ENCODE results near the gene DMXL1.
"Not testable (repeated sequence)": the region's sequence is repeated elsewhere in the genome, so short reads cannot be mapped to it uniquely, and the experiment has no call there.

The DMXL1 gene

DNA sequence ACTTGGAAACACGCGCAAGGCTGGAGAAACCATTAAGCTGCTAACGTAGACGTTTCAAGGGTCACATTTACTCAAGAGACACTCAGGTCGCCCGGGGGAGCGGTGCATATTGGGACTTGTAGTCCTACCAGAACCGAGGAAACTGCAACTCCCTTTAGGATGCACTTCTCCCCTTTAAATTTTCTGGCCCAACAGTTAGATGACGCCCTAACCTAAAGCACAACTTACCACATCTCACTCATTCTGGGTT, 384 bp upstream of the DMXL1 start:
- no peak for DNase-seq (ENCODE audit: extremely low read depth, low read depth)
- TF ChIP-seq, protein P1, sequence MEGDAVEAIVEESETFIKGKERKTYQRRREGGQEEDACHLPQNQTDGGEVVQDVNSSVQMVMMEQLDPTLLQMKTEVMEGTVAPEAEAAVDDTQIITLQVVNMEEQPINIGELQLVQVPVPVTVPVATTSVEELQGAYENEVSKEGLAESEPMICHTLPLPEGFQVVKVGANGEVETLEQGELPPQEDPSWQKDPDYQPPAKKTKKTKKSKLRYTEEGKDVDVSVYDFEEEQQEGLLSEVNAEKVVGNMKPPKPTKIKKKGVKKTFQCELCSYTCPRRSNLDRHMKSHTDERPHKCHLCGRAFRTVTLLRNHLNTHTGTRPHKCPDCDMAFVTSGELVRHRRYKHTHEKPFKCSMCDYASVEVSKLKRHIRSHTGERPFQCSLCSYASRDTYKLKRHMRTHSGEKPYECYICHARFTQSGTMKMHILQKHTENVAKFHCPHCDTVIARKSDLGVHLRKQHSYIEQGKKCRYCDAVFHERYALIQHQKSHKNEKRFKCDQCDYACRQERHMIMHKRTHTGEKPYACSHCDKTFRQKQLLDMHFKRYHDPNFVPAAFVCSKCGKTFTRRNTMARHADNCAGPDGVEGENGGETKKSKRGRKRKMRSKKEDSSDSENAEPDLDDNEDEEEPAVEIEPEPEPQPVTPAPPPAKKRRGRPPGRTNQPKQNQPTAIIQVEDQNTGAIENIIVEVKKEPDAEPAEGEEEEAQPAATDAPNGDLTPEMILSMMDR (IDR thresholded peaks at IDR 0.05; ENCODE audit: low read depth, low read length): no peak

DNA sequence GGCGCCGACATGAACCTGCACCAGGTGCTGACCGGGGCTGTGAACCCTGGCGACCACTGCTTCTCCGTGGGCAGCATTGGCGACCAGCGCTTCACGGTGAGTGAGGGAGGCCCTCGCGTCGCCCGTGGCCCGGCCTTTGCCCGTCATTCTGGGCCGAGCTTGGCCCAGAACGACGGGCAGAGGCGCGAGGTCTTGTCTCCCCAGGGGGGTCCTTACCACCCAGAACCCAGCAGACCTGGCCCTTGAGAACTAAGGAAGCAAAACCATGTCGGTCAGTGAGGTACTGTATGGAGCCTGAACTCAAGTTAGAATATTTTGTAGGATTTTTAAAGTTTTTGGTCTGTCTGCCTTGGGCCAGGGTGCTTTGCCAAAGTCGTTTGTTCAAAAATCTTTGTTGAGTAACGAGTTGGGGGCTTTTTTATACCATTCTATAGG, 691 bp downstream of the DMXL1 start:
- TF ChIP-seq, protein P1 (IDR thresholded peaks at IDR 0.05; ENCODE audit: low read depth, low read length): no peak
- DNase-seq (ENCODE audit: extremely low read depth, low read depth): no peak

DNA sequence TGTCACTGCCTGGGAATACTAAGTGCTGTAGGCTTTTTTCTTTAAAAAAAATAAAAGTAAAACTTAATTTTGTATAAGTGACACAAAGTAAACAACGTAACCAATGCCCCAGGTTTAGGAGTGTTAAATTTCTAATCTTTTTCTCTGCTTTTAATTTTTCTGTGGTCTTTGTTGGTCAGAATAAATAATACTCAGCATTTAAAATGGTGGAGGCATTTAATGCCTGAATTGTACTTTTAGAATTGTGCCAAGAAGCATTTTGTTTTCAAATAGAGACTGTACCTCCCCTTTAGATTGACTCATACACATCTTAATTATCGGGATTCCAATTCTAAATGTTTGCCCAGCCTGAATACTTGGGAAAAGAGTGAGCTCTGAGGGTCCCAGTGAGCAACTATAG, 1.6 kb downstream of the DMXL1 start:
- DNase-seq (ENCODE audit: extremely low read depth, low read depth): no peak
- TF ChIP-seq, protein P1 (IDR thresholded peaks at IDR 0.05; ENCODE audit: low read depth, low read length): no peak

DNA sequence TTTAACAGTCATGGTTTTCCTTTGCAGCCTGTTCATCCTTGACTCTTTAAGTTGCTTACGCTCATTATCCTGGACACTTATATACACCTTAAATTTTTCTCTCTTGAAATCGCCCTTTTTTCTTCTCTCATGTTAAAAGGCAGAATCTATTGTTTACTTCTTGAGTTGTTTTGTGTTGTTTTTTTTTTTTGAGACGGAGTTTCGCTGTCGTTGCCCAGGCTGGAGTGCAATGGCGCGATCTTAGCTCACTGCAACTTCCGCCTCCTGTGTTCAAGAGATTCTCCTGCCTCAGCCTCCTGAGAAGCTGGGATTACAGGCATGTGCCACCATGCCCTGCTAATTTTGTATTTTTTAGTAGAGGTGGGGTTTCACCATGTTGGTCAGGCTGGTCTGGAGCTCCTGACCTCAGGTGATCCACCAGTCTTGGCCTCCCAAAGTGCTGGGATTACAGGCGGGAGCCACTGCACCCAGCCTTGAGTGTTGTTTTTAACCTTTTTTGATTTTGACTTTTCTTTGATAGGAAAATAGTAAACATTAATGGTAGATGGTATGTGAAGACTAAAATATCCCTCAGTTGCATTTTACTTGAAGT, 3.0 kb downstream of the DMXL1 start:
- not testable (repeated sequence) for DNase-seq (ENCODE audit: extremely low read depth, low read depth)

DNA sequence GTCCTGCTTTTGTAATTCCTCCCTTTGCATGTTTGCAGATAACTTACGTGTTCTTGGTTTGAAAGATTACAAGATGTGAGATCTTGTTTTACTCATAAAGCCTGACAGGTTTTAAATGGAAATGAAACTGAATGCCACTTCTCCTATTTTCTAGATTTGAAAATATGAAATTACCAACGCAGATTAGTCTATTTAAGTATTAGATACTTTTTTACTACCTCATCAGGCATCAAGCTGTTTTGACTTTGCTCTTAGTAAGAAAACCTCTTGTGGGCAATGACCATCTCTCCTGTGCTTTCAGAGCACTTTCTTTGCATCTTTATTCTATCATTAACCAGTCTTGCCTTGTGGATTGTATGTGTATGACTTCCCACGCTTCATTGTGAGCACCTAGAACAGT, 3.5 kb downstream of the DMXL1 start:
- TF ChIP-seq, protein P1 (IDR thresholded peaks at IDR 0.05; ENCODE audit: low read depth, low read length): no peak
- DNase-seq (ENCODE audit: extremely low read depth, low read depth): no peak

DNA sequence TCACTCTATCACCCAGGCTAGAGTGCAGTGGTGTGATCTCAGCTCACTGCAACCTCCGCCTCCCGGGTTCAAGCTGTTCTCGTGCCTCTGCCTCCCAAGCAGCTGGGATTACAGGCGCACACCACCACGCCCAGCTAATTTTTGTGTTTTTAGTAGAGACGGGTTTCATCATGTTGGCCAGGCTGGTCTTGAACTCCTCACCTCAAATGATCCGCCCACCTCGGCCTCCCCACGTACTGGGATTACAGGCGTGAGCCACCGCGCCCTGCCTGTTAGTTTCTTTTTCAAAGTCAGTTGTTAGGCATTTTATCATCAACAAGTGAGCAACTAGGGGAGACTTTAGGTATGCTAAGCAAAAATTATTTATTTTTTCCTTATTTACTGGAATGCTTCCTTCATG, 4.4 kb downstream of the DMXL1 start:
- not testable (repeated sequence) for DNase-seq (ENCODE audit: extremely low read depth, low read depth)

DNA sequence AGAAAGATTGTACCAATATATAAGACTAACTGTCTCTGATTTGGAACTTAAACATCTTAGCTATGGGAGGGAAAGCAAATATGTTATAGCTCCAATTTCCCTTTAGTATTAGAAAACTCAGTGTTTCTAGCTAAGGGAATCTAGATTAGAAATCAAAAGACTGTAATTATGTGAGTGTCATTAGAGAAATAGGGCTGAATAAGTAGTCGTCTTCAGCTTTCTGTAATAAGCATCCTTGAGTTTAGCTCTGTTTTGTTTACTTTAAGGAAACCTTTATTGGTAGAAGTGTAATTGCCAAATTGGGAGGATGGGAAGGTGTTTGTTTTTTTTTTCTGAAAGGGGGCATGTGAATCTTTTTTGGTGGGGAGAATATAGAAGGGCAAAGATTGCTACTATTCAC, 5.2 kb downstream of the DMXL1 start:
- DNase-seq (ENCODE audit: extremely low read depth, low read depth): no peak
- TF ChIP-seq, protein P1 (IDR thresholded peaks at IDR 0.05; ENCODE audit: low read depth, low read length): no peak

DNA sequence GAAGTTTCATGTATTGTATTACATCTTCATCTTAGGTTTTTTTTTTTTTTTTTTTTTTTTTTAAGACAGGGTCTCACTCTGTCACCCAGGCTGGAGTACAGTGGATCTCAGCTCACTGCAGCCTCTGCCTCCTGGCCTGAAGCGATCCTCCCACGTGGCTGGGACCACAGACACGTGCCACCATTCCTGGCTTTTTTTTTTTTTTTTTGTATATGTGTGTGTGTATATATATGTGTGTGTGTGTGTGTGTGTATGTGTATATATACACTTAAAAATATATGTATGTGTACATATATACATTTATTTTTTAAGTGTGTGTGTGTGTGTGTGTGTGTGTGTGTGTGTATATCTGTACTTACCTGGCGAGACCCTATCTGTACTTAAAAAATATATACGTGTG, 6.6 kb downstream of the DMXL1 start:
- TF ChIP-seq, protein P1 (IDR thresholded peaks at IDR 0.05; ENCODE audit: low read depth, low read length): no peak
- no peak for DNase-seq (ENCODE audit: extremely low read depth, low read depth)

Data from AG09319 (cell line).